ENCODE measurements around the gene SEMG1.

Gene SEMG1, protein sequence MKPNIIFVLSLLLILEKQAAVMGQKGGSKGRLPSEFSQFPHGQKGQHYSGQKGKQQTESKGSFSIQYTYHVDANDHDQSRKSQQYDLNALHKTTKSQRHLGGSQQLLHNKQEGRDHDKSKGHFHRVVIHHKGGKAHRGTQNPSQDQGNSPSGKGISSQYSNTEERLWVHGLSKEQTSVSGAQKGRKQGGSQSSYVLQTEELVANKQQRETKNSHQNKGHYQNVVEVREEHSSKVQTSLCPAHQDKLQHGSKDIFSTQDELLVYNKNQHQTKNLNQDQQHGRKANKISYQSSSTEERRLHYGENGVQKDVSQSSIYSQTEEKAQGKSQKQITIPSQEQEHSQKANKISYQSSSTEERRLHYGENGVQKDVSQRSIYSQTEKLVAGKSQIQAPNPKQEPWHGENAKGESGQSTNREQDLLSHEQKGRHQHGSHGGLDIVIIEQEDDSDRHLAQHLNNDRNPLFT

DNA sequence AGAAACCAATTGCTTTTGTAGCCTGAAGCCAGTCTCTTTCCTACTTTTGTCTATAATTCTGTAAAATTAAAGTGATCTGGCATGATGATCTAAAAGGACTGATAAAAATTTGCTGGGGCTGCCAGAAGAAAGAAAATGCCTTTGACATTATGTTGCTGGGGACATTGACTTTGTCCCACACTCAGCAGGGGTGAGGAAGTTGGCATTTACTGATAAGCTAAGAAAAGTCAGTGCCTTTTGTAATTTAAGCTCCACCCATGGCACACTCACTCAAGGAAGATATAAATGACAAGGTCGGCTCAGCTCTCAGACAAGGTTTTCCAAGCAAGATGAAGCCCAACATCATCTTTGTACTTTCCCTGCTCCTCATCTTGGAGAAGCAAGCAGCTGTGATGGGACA, at the start of gene SEMG1:
Gene SEMG1, plus strand, starts transcription at position 309 of the 400 bp plus-strand sequence. Its CDS starts 21 bp downstream, at position 330.
- H3K27ac ChIP-seq = no peak within 1 kb of the TSS
- TF ChIP-seq, protein P1, sequence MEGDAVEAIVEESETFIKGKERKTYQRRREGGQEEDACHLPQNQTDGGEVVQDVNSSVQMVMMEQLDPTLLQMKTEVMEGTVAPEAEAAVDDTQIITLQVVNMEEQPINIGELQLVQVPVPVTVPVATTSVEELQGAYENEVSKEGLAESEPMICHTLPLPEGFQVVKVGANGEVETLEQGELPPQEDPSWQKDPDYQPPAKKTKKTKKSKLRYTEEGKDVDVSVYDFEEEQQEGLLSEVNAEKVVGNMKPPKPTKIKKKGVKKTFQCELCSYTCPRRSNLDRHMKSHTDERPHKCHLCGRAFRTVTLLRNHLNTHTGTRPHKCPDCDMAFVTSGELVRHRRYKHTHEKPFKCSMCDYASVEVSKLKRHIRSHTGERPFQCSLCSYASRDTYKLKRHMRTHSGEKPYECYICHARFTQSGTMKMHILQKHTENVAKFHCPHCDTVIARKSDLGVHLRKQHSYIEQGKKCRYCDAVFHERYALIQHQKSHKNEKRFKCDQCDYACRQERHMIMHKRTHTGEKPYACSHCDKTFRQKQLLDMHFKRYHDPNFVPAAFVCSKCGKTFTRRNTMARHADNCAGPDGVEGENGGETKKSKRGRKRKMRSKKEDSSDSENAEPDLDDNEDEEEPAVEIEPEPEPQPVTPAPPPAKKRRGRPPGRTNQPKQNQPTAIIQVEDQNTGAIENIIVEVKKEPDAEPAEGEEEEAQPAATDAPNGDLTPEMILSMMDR (IDR thresholded peaks at IDR 0.05) = no peak
- H3K4me3 ChIP-seq = no peak within 1 kb of the TSS
- DNase-seq (ENCODE audit: low spot score) = no peak

DNA sequence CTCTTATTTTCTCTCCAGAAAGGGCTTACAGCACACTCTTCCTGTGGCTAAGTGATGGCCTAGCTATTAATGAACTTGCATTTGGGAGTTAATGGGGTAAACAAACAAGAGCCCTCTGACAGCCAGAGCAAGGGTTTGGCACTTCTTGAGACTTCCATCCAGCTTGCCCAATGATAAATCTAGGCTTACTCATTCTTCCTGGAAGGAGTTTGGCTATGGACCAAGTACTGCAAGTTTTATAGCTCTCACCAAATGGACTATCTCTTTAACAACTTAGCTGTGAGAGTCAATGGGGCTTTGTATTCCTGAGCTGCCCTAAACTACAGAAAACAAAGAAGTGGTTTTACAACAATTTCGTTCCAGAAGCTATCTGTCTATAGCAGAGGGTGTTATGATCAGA, 48.9 kb upstream of the SEMG1 start:
- no peak for DNase-seq (ENCODE audit: low spot score)
- TF ChIP-seq, protein P1 (IDR thresholded peaks at IDR 0.05) = no peak
- Histone ChIP-seq H3K27ac (no peak overlapping the region), H3K4me3 (no peak overlapping the region)

DNA sequence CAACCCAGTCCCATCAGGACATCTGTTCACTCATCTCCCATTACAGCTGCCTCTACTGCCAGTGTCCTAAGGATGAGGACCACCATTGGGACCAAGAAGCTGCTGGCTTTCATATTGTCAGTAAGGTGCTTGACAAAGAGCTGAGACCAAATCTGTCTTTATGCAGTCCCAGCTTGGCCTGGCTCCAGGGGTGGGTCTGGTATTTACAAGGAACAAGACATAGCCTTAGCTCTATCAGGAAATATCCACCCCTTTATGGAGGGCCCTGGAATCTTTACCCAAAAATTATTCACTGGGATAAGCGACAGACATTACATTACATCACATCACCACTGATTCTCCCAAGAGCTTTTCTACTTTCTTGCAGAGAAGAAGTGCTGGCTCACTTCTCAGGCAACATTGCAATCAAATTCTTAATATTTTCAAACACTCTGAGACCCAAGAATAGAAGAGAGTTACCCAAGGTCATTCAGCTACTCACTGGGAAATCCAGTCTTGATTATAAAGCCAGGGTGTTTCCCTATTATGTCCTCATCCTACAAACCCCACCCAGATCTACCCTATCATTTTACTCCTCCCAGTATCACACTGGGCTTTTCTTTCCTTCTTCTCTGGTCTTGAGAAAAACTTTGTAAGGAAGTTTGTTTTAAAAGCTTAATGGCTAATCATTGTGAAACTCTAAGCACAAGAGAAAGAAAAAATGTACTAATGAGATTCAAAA, 43.6 kb upstream of the SEMG1 start:
- Histone ChIP-seq H3K4me3 (no peak overlapping the region), H3K27ac (no peak overlapping the region)
- DNase-seq (ENCODE audit: low spot score) = no peak
- TF ChIP-seq, protein P1 (IDR thresholded peaks at IDR 0.05) = no peak

DNA sequence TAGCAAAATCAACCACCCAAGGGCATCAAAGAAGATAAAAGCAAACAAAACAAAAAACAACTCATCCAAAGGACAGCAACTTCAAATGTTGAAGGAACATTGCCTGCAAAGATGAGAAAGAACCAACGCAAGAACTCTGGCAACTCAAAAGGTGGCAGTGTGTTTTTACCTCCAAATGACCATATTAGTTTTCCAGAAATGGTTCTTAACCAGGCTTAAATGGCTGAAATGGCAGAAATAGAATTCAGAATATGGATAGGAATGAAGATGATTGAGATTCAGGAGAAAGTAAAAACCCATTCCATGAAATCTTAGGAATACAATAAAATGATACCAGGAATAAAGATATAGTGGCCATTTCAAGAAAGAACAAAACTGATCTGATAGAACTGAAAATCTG, 41.9 kb upstream of the SEMG1 start:
- no peak for DNase-seq (ENCODE audit: low spot score)
- TF ChIP-seq, protein P1 (IDR thresholded peaks at IDR 0.05) = no peak
- no peak overlapping the region for H3K4me3 ChIP-seq
- no peak overlapping the region for H3K27ac ChIP-seq

DNA sequence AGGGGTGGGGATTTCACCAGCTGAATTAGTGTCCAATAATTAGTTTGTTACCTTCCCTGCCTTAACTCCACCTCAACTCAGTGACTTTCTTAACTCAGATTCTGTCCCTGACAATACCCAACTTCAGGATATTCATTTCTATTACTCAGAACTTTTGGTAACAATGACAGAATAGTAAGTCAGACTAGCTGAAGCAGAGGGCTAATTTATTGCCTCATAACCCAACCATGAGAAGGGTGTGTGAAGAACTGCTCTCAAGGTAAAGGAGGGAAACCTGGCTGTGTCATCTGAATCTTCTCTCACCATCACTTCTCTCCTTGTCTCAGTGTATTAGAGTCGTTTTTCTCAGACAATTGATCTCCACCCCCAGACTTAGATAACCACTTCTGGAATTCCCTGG, 33.3 kb upstream of the SEMG1 start:
- no peak overlapping the region for H3K4me3 ChIP-seq
- DNase-seq (ENCODE audit: low spot score) = no peak
- TF ChIP-seq, protein P1 (IDR thresholded peaks at IDR 0.05) = no peak
- no peak overlapping the region for H3K27ac ChIP-seq

DNA sequence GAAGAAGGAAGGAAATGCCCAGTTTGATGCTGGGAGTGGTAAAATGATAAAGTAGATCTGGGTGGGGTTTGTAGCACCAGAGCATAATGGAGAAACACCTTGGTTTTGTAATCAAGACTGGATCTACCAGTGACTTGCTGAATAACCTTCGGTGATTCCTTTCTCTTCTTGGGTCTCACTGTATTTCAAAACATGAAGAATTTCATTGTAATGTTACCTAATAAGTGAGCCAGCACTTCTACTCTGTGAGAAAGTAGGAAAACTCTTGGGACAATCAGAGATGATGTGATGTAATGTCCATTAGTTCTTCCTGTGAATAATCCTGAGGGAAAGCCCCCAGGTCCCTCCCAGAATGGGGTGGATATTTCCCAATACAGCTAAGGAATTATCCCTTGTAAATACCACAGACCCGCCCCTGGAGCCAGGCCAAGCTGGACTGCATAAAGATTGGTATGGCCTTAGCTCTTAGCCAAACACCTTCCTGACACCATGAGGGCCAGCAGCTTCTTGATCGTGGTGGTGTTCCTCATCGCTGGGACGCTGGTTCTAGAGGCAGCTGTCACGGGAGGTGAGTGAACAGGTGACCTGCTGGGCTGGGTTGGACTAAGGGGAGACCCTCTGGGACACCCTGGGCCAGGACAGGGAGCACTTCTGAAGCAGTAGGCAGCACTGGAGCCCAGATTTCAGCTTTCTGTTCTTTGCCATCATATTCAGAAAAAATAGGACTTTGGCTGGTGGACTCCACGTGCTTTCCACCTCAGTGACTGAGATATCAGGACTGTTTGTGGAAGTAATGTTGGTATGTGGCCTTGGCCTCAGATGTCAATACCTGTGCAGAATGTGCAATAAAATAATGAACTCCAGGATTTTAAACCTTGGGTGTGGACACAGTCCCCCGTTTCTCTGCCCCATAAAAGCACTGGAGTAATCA, 32.1 kb upstream of the SEMG1 start, which contains the start of gene PI3:
Gene PI3, plus strand, starts transcription at position 469 of the 931 bp plus-strand sequence. Its CDS starts 21 bp downstream, at position 490.
- H3K4me3 ChIP-seq = no peak within 1 kb of the TSS
- H3K27ac ChIP-seq = no peak within 1 kb of the TSS
- TF ChIP-seq, protein P1 (IDR thresholded peaks at IDR 0.05) = no peak
- no peak for DNase-seq (ENCODE audit: low spot score)
